Muscle of leg (tissue), 11 donors: ENCODE results near the gene UBR3. TPM values are rescaled to one million over a fixed set of nuclear protein-coding genes. Genes with fewer than 3 reads are reported as not detected.
"Not testable (repeated sequence)": the region's sequence is repeated elsewhere in the genome, so short reads cannot be mapped to it uniquely, and the experiment has no call there.

Experiments used
- DNase-seq: peaks from one replicate; pipeline ENCODE4 v3.0.0; 2013
- H3K27ac ChIP-seq: one replicate; pipeline ENCODE4 v1.5.1; 2013; ENCODE audit warnings: mild to moderate bottlenecking, low read length, control low read depth
- H3K27me3 ChIP-seq: one replicate; pipeline ENCODE4 v1.6.1; 2013; ENCODE audit warnings: low read length; ENCODE audit not compliant: control insufficient read depth, insufficient read depth
- H3K36me3 ChIP-seq: one replicate; pipeline ENCODE4 v1.6.1; 2013; ENCODE audit warnings: low read length; ENCODE audit not compliant: control insufficient read depth, insufficient read depth
- H3K4me1 ChIP-seq: one replicate; pipeline ENCODE4 v1.6.1; 2013; ENCODE audit warnings: low read length; ENCODE audit not compliant: control insufficient read depth, insufficient read depth
- H3K4me3 ChIP-seq: one replicate; pipeline ENCODE4 v1.5.1; 2013; ENCODE audit warnings: low read length, control low read depth
- H3K9me3 ChIP-seq: replicated peaks from 2 replicates; pipeline ENCODE4 v1.6.1; 2013; ENCODE audit warnings: low read depth, low read length; ENCODE audit not compliant: control insufficient read depth
- WGBS: methylation state at CpG from one replicate; pipeline ENCODE4 v1.1.5; 2013; ENCODE audit warnings: missing lambda C conversion rate; ENCODE audit not compliant: insufficient coverage; 5-methylcytosine and 5-hydroxymethylcytosine counted together
- polyA plus RNA-seq, 8 donors: library from polyadenylated mRNA; unstranded; fragments of 120-200 nt; gene quantifications; one replicate each; pipeline versions ENCODE4 v1.2.1 to v1.2.3, GENCODE V29; 2013; ENCODE audit warnings: inconsistent platforms in 1 of 8, low replicate concordance in 1 of 8; ENCODE audit not compliant: insufficient read length in 8 of 8, insufficient read depth in 1 of 8
- total RNA-seq: library from RNA; stranded (reverse); fragments of 120-200 nt; gene quantifications from one replicate; pipeline ENCODE4 v1.2.4, GENCODE V29; 2013

Gene UBR3
- total and polyA plus RNA-seq, 9 donors = 30.3 to 52.8 (median 39.7) TPM

DNA sequence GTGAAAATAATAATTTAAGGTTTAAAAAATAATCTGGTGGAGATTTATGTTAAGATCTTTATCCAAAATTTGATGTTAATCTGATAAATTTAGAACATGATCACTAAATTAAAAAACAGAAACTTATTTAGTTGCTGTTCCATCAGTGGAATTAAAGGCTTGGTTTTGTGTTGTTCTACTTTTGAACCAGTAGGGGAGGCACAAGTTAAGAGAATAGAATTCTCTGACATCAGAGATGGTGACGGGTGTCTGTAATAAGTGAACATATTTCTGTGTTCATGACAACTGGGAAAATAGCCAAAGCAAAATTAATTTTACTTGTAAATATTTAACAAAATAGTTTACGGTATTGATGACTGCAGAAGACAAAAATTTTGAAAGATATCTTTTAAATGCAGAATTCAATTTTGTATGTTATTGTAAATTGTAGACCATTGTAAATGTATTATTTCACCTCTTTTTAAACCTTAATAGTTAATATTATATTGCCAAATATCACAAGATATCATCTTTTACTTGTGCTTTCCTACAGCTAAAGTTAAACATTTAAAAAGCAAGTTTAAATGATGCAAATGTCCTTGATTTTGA is 106.0 kb downstream of the UBR3 start:
- peak; percentile 19 for DNase-seq
- Histone ChIP-seq H3K4me3 (no peak overlapping the region), H3K9me3 (no peaks in the 10 kb centered on the region), H3K27ac (no peak overlapping the region), H3K27me3 (no peaks in the 10 kb centered on the region), H3K4me1 (no peaks in the 10 kb centered on the region), H3K36me3 (peaks cover 2% of the 10 kb centered on the region)
- WGBS = no CpG with 5 or more reads among the region's 2 CpGs

DNA sequence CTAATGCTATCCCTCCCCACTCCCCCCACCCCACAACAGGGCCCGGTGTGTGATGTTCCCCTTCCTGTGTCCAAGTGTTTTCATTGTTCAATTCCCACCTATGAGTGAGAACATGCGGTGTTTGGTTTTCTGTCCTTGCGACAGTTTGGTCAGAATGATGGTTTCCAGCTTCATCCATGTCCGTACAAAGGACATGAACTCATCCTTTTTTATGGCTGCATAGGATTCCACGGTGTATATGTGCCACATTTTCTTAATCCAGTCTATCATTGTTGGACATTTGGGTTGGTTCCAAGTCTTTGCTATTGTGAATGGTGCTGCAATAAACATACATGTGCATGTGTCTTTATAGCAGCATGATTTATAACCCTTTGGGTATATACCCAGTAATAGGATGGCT is 109.4 kb downstream of the UBR3 start:
- not testable (repeated sequence) for H3K36me3 ChIP-seq, DNase-seq, H3K4me1 ChIP-seq, H3K27ac ChIP-seq, H3K27me3 ChIP-seq, H3K4me3 ChIP-seq, H3K9me3 ChIP-seq
- WGBS = 95% methylated on average over 4 of the region's 5 CpGs

DNA sequence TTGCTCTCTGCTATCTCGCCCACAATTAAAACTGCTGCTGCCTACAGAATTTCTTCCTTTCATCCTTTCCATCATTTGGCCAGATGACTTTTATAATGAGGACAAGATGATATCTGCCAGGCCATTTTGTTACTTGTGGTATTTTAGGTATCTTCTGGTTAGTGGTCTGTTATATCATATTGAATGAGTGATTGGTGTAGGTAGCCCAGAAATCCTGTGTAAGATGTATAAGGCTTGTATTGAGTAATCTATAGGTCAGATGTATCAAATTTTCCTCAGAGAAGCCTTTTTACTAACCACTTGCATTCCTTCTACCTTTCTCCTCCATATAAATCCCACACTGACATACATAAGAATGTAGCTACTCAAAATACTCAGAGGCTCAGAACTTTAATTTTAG is 118.3 kb downstream of the UBR3 start:
- peaks cover 7% of the 10 kb centered on the region for H3K36me3 ChIP-seq
- H3K4me1 ChIP-seq = no peaks in the 10 kb centered on the region
- no peaks in the 10 kb centered on the region for H3K9me3 ChIP-seq
- no CpG with 5 or more reads among the region's 1 CpG for WGBS
- no peak overlapping the region for H3K27ac ChIP-seq
- DNase-seq = no peak
- H3K4me3 ChIP-seq = no peak overlapping the region
- no peaks in the 10 kb centered on the region for H3K27me3 ChIP-seq

DNA sequence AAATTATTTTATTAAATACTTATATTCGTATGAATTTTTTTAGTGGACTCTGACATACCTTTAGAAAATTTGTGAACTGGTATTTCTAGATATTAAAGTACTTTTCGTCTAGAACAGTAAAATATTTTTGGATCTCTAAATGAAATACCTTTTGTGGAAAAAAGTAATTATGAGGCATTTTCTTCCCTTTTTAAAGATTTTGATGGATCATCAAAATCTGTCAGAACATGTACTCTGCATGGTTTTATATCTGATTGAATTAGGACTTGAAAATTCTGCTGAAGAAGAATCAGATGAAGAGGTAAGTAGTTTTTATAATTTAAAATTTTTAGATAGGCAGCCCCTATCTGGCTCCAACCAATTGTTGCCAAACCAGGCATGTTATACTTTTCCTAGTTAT is 118.8 kb downstream of the UBR3 start:
- Histone ChIP-seq H3K9me3 (no peaks in the 10 kb centered on the region), H3K4me1 (no peaks in the 10 kb centered on the region), H3K4me3 (no peak overlapping the region), H3K27me3 (no peaks in the 10 kb centered on the region), H3K27ac (no peak overlapping the region), H3K36me3 (peaks cover 5% of the 10 kb centered on the region)
- no peak for DNase-seq
- WGBS = no CpG with 5 or more reads among the region's 2 CpGs

DNA sequence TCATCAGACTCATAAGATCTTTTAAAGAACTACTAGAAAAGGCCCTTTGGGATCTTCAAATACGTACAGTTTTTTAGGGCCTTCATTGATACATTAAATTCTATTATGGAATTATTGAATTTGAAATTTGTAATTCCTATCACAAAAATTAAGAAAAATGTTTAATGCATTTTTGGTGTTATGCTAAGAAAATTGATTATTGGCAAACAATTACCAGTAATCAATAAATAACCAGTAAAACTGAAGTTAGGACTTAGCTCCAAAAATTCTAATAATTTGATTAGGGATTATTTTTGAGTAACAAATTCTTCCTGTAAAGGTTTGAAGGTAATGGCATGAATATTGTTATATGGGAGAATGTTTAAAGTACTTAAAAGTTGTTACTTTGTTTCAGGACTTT is 119.3 kb downstream of the UBR3 start:
- DNase-seq = no peak
- WGBS = no CpG with 5 or more reads among the region's 1 CpG
- Histone ChIP-seq H3K9me3 (no peaks in the 10 kb centered on the region), H3K4me1 (no peaks in the 10 kb centered on the region), H3K27me3 (no peaks in the 10 kb centered on the region), H3K27ac (no peak overlapping the region), H3K4me3 (no peak overlapping the region), H3K36me3 (peaks cover 5% of the 10 kb centered on the region)

DNA sequence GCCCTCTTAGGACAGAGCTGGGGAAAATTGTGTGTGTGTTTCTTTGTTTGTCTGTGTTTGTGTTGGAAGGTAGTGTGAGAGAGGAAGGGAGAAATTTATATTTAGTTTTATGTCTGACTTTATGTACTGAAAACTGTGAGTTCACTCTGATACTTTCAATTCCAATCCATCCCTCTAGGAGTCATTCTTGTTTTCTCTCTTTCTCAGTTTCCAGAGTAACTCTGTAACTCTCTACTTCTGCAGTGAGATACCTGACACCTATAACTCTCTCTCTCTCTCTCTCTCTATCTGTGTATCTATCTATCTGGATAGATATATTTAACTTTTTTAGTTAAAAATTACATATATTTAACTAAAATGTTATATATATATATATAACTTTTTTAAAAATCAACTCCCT is 128.7 kb downstream of the UBR3 start:
- no peak overlapping the region for H3K4me3 ChIP-seq
- no peaks in the 10 kb centered on the region for H3K27me3 ChIP-seq
- DNase-seq = no peak
- no peak overlapping the region for H3K27ac ChIP-seq
- peaks cover 9% of the 10 kb centered on the region for H3K36me3 ChIP-seq
- H3K9me3 ChIP-seq = peaks cover 2% of the 10 kb centered on the region
- no peaks in the 10 kb centered on the region for H3K4me1 ChIP-seq

DNA sequence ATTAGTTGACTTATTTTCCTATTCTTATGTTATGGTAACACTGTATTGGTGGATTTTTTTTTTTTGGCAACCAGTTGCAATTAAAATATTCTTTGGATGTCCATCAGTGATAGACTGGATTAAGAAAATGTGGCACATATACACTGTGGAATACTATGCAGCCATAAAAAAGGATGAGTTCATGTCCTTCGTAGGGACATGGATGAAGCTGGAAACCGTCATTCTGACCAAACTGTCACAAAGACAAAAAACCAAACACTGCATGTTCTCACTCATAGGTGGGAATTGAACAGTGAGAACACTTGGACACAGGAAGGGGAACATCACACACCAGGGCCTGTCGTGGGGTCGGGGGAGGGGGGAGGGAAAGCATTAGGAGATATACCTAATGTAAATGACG is 130.0 kb downstream of the UBR3 start:
- H3K9me3 ChIP-seq, H3K4me1 ChIP-seq, H3K27me3 ChIP-seq, H3K4me3 ChIP-seq, H3K27ac ChIP-seq, DNase-seq: not testable (repeated sequence)
- WGBS = no CpG with 5 or more reads among the region's 5 CpGs
- peaks cover 14% of the 10 kb centered on the region for H3K36me3 ChIP-seq

DNA sequence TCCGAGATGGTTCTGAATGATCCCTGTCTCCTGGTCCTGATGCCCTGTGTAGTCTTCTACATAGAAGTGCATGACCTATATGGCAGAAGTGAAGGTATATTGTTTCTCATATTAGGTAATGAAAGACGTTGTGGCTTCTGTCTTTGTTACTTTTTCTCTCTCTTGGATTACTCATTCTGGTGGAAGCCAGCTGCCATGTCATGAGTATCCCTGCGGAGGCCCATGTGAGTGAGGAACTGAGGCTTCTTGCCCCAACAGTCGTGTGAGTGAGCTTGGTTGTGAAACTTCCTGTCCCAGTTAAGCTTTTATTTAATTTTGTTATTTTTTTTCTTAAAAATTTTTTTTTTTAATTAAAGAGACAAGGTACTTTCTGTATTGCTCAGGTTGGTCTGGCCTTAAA is 134.7 kb downstream of the UBR3 start:
- Histone ChIP-seq H3K4me3 (no peak overlapping the region), H3K4me1 (no peaks in the 10 kb centered on the region), H3K27ac (no peak overlapping the region), H3K27me3 (no peaks in the 10 kb centered on the region), H3K9me3 (peaks cover 2% of the 10 kb centered on the region), H3K36me3 (peaks cover 18% of the 10 kb centered on the region)
- 60% methylated on average over 1 of the region's 4 CpGs for WGBS
- DNase-seq = no peak

DNA sequence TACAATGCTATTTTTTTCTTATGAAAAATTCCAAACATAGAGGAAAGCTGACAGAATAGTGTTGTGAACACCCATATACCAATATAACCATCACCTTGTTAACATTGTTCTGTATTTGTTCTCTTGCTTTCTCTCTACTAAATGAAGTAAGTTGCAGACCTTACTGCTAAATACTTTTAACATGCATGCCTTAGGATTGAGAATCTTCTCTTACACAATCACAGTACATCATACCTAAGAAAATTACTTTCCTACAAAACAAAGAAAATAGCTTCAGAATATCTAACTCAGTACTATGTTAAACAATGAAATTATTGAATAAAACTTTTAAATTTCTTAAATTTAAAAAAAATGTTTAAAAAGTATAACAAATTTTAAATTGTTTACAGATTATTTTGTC is 136.5 kb downstream of the UBR3 start:
- H3K36me3 ChIP-seq = peaks cover 15% of the 10 kb centered on the region
- H3K4me1 ChIP-seq = no peaks in the 10 kb centered on the region
- H3K9me3 ChIP-seq = peaks cover 2% of the 10 kb centered on the region
- H3K27ac ChIP-seq = no peak overlapping the region
- no peak overlapping the region for H3K4me3 ChIP-seq
- DNase-seq = no peak
- no peaks in the 10 kb centered on the region for H3K27me3 ChIP-seq

DNA sequence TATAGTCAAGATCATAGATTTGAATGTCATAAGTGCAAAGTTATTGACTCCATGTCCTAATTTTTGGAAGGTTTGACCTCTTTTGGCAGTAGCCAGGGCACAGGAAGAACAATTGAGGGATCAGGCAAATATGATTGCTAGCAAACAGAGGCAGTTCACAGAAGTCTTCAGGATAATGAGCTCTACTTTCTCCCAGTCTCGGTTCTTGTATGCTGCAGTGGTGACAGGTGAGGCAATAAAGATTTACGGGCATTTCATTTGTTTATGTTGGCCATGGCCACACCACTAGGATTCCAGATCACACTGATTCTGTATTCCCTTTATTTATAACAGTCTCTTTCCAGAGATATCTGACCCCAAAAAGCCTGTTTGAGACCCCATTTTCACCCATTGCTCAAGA is 137.5 kb downstream of the UBR3 start:
- H3K27me3 ChIP-seq = no peaks in the 10 kb centered on the region
- H3K36me3 ChIP-seq = peaks cover 9% of the 10 kb centered on the region
- DNase-seq = no peak
- 80% methylated on average over 1 of the region's 2 CpGs for WGBS
- H3K27ac ChIP-seq = no peak overlapping the region
- H3K4me3 ChIP-seq = no peak overlapping the region
- H3K4me1 ChIP-seq = no peaks in the 10 kb centered on the region
- H3K9me3 ChIP-seq = peaks cover 2% of the 10 kb centered on the region

DNA sequence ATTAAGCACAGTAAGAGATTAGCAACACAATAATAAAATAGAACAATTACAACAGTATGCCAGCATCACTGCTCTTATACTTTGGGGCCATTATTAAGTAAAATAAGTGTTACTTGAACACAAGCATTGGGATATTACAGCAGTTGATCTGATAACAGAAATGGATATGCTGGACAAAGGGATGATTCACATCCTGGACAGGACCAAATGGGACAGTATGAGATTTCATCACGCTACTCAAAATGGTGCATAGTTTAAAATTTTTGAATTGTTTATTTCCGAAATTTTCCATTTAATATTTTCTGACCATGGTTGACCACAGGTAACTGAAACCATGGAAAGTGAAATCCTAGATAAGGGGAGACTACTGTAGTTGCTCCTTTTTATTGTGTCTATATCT is 138.2 kb downstream of the UBR3 start:
- Histone ChIP-seq H3K36me3 (peaks cover 9% of the 10 kb centered on the region), H3K4me1 (no peaks in the 10 kb centered on the region), H3K9me3 (peaks cover 5% of the 10 kb centered on the region), H3K27me3 (no peaks in the 10 kb centered on the region), H3K4me3 (no peak overlapping the region), H3K27ac (no peak overlapping the region)
- no CpG with 5 or more reads among the region's 2 CpGs for WGBS
- no peak for DNase-seq
